ENCODE measurements around the gene TSLP.

Gene TSLP

GRCh38 chr5:111124793-111125192 is 53.3 kb downstream of the TSLP start:
- no peak overlapping the region for H3K4me3 ChIP-seq (ENCODE audit: low read length)
- H3K27ac ChIP-seq (ENCODE audit: low read length) = no peak overlapping the region
- H3K79me2 ChIP-seq (ENCODE audit: low read length) = no peaks in the 10 kb centered on the region
- TF ChIP-seq EZH2phosphoT487 (IDR thresholded peaks at IDR 0.05; ENCODE audit: low read length) (no peak), CTCF (IDR thresholded peaks at IDR 0.05; ENCODE audit: low read length) (no peak), EZH2 (optimal IDR thresholded peaks at IDR 0.05; ENCODE audit: low read depth, low read length) (no peak)
- H2AFZ ChIP-seq (ENCODE audit: low read length) = no peak overlapping the region
- no peaks in the 10 kb centered on the region for H3K4me1 ChIP-seq (ENCODE audit: low read length)
- H3K9me2 ChIP-seq (replicated peaks; ENCODE audit: insufficient read depth, low read length) = no peaks in the 10 kb centered on the region
- H3K27me3 ChIP-seq (replicated peaks; ENCODE audit: insufficient read depth, low read length) = no peaks in the 10 kb centered on the region
- H3K4me2 ChIP-seq (ENCODE audit: low read depth, low read length) = no peak overlapping the region
- DNase-seq = no peak
- no peaks in the 10 kb centered on the region for H3F3A ChIP-seq (ENCODE audit: insufficient read depth, low read length)
- no peaks in the 10 kb centered on the region for H3K9me3 ChIP-seq (replicated peaks; ENCODE audit: insufficient read depth, low read length)
- peaks cover 18% of the 10 kb centered on the region; the same call in 1 of the 2 replicates for H3K36me3 ChIP-seq (replicated peaks; ENCODE audit: insufficient read depth, low read length)
- no peaks in the 10 kb centered on the region for H4K20me1 ChIP-seq (ENCODE audit: insufficient read depth, low read length)
- H3K9ac ChIP-seq (ENCODE audit: low read length) = no peak overlapping the region

GRCh38 chr5:111126896-111127295 is 55.4 kb downstream of the TSLP start:
- no peaks in the 10 kb centered on the region for H3K4me1 ChIP-seq (ENCODE audit: low read length)
- H2AFZ ChIP-seq (ENCODE audit: low read length) = no peak overlapping the region
- no peak overlapping the region for H3K27ac ChIP-seq (ENCODE audit: low read length)
- no peaks in the 10 kb centered on the region for H3K9me3 ChIP-seq (replicated peaks; ENCODE audit: insufficient read depth, low read length)
- H3K4me3 ChIP-seq (ENCODE audit: low read length) = no peak overlapping the region
- no peak for DNase-seq
- H3K36me3 ChIP-seq (replicated peaks; ENCODE audit: insufficient read depth, low read length) = peaks cover 10% of the 10 kb centered on the region; the same call in 1 of the 2 replicates
- no peaks in the 10 kb centered on the region for H3F3A ChIP-seq (ENCODE audit: insufficient read depth, low read length)
- no peak overlapping the region for H3K9ac ChIP-seq (ENCODE audit: low read length)
- no peaks in the 10 kb centered on the region for H3K79me2 ChIP-seq (ENCODE audit: low read length)
- TF ChIP-seq EZH2 (optimal IDR thresholded peaks at IDR 0.05; ENCODE audit: low read depth, low read length) (no peak), EZH2phosphoT487 (IDR thresholded peaks at IDR 0.05; ENCODE audit: low read length) (no peak), CTCF (IDR thresholded peaks at IDR 0.05; ENCODE audit: low read length) (no peak)
- H4K20me1 ChIP-seq (ENCODE audit: insufficient read depth, low read length) = no peaks in the 10 kb centered on the region
- H3K9me2 ChIP-seq (replicated peaks; ENCODE audit: insufficient read depth, low read length) = no peaks in the 10 kb centered on the region
- no peak overlapping the region for H3K4me2 ChIP-seq (ENCODE audit: low read depth, low read length)
- H3K27me3 ChIP-seq (replicated peaks; ENCODE audit: insufficient read depth, low read length) = no peaks in the 10 kb centered on the region

All from MM.1S (cell line).